ENCODE measurements around the gene GSAP.

The GSAP gene

DNA sequence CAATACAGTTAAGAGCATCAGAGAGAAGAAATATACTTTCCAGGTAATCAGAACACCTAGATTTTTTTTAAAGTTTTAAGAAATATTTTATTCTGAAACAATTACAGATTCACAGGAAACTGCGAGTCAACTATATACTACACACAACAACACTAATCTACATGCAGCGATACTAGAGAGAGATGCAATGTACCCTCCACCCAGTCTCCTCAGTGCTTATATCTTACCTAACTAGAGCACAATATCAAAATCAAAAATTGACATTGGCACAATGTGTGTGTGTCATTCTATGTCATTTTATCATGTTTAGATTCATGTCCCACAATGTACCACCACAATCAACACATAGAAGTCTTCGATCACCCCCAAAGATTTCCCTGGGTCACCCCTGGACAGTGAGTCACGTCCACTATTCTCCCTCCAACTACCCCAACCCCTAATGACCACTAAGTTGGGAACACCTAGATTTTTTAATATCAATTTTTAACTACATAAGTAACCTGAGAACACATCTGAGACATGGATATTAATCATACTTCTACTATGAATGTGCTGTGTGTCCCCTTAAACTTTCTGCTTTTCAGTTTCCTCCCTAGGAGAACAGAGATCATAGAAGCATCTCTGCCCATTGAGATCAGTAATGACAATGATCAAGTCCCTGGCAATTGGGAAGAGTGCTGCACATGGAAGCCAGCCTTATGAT is 86.5 kb downstream of the GSAP start:
- no peak for DNase-seq (ENCODE audit: low read depth in 2 of 2, low spot score in 1 of 2)

- DNase-seq (ENCODE audit: low read depth in 2 of 2, low spot score in 1 of 2), result no peak
Observed at GRCh38 chr7:77328669-77329068, 87.5 kb downstream of the GSAP start.

- no peak for DNase-seq (ENCODE audit: low read depth in 2 of 2, low spot score in 1 of 2)
Observed at GRCh38 chr7:77327932-77328628, 88.1 kb downstream of the GSAP start.

DNA sequence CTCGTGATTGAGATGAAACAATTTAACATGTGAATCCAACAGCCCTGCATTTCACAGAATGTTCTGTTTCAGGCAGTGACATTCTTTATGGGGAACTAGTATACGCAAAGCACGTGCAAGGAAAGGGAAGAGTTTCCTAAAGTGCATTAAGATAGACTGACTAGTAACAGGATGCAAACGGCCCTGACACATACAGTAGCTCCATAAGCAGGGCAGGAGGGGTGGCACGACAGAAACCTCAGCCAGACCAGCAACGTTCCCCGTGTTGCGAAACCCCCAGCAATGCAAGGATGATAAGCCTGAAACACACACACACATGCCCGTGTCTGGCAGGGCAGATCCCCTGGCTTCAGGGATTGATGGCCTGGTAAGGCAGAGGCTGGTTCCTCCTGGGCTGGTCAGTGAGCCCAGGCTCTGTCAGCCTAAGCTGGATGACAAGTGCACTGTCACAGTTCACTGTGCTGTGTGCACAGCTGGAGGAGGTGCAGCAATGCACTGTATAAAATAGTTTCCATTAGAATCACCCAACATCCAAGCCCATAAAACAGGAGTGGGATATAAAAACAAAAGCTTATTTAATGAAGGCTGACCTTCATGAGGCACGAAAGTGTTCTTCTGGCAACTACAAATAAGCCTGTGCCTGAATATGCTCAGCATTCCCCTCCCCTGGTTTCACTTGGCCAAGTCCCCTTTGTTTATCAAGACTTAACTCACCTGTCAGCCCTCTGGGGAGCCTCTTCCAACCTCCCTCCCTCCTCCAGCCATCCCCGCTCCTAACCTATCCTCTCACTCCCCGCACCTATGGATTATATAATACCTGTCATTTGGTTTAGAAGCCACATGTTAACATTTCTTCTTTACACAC is 88.8 kb downstream of the GSAP start:
- no peak for DNase-seq (ENCODE audit: low read depth in 2 of 2, low spot score in 1 of 2)

- no peak for DNase-seq (ENCODE audit: low read depth in 2 of 2, low spot score in 1 of 2)
Observed at GRCh38 chr7:77326131-77326530, 90.0 kb downstream of the GSAP start.

DNA sequence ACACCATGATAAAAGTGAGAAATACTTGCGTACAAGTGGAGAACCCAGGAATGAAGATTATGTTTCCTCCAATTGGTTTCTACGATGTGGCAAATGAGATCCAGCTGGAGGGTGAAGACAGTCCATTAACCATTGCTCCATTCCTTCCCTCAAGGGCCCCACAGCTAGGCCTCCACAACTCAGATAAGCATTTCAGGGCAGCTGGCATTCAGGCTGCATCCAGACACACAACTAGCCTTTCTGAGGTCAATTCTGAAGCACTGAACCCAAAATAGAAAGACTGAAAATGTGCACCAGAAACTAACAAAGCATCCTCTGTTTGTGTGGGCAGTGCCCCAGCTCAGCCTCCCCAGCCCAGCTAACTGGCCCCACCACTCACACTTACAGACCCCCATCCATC is 94.8 kb downstream of the GSAP start:
- DNase-seq (ENCODE audit: low read depth in 2 of 2, low spot score in 1 of 2), result no peak

GRCh38 chr7:77320714-77321113 is 95.4 kb downstream of the GSAP start:
- no peak for DNase-seq (ENCODE audit: low read depth in 2 of 2, low spot score in 1 of 2)

GRCh38 chr7:77320137-77320536 is 96.0 kb downstream of the GSAP start:
- DNase-seq (ENCODE audit: low read depth in 2 of 2, low spot score in 1 of 2), result no peak

DNA sequence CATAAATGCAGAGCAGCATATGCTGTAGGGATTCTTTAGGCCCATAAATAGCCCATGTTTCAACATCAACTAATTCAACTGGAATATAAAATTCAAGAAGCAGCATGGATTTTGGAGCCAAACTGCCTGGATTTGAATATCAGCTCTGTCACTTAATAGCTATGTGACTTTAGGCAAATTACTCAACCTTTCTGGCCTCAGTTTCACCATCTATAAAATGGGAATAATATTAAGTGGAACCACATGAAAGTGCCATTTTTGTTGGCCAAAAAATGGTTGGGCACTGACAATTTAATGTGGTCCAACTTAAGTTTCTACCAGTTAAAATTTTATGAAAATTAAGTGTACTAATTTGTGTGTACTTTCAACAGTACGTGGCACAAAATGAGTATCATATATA is 98.1 kb downstream of the GSAP start:
- DNase-seq (ENCODE audit: low read depth in 2 of 2, low spot score in 1 of 2), result no peak

- DNase-seq (ENCODE audit: low read depth in 2 of 2, low spot score in 1 of 2), result no peak
Observed at GRCh38 chr7:77316219-77316978, 99.8 kb downstream of the GSAP start.

- no peak for DNase-seq (ENCODE audit: low read depth in 2 of 2, low spot score in 1 of 2)
Observed at GRCh38 chr7:77315182-77315591, 101.0 kb downstream of the GSAP start.

DNA sequence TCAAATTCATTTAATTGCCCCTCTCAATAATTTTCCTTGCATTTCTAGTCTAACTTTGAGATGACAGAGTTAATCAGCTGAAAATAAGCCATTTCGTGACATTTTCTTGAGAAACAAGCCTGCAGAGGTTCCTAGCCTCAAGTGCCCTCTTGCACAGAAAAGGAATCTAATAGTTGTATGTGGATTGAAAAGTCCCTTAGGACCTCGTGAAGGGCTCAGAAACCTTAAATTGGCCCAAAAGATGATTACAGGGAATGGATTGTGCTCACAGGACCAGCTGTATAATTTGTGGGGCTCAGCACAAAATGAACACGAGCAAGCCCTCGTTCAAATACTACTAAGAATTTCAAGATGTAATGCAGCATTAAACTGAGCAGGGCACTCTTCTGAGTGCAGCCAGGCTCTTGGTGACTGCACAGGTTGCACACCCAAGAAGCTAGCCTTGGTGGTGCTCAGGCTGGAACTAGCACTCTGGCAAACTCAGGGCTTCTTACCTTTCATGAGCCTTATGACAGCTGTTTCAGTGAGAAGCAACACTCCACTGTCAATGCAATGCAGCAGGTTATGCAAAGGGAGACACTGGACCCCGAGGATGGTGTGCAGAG is 102.2 kb downstream of the GSAP start:
- no peak for DNase-seq (ENCODE audit: low read depth in 2 of 2, low spot score in 1 of 2)

DNA sequence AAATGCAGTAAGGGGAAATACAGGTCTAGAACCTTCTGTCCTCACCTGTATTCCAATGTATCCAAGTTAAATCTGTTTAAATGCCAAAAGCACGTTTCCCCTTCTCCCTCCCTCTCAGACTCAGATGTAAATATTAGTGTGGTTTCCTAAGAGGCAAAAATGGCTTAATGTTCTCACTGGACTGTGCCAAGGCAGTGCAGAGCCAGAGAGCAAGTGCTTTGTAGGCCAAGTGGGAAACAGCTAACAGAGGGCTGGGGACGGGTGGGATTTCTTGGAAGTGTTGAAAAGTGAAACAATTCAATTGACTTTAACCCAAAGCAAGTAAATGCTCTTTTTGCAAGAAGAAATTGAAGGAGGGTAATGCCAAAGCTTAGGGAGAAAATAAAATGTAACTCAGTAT is 103.1 kb downstream of the GSAP start:
- DNase-seq (ENCODE audit: low read depth in 2 of 2, low spot score in 1 of 2), result no peak

GRCh38 chr7:77310982-77311381 is 105.2 kb downstream of the GSAP start:
- no peak for DNase-seq (ENCODE audit: low read depth in 2 of 2, low spot score in 1 of 2)

DNA sequence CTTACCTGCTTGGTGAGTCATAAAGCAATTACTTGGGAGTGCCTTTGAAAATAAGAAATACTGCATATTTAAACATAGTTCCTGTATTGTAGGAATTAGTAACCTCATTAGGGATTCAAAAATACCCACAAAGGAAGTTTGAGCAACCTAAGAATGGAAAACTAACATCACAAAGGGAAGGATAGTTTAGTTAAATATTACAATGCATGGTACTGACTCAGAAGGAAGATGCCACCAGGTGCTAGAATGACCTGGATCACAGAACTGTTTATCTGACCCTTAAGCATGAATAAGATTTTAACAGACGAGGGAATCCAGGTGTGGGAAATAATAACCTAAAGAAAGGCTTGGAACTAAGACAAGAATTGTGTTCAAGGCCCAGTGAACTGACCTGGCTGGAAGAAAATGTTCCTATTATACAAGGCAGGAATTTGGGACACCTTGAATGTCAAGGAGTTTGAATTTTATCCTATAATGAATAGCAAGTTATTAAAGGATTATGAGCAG is 106.4 kb downstream of the GSAP start:
- DNase-seq (ENCODE audit: low read depth in 2 of 2, low spot score in 1 of 2), result no peak

GRCh38 chr7:77308792-77309191 is 107.4 kb downstream of the GSAP start:
- DNase-seq (ENCODE audit: low read depth in 2 of 2, low spot score in 1 of 2), result no peak

DNA sequence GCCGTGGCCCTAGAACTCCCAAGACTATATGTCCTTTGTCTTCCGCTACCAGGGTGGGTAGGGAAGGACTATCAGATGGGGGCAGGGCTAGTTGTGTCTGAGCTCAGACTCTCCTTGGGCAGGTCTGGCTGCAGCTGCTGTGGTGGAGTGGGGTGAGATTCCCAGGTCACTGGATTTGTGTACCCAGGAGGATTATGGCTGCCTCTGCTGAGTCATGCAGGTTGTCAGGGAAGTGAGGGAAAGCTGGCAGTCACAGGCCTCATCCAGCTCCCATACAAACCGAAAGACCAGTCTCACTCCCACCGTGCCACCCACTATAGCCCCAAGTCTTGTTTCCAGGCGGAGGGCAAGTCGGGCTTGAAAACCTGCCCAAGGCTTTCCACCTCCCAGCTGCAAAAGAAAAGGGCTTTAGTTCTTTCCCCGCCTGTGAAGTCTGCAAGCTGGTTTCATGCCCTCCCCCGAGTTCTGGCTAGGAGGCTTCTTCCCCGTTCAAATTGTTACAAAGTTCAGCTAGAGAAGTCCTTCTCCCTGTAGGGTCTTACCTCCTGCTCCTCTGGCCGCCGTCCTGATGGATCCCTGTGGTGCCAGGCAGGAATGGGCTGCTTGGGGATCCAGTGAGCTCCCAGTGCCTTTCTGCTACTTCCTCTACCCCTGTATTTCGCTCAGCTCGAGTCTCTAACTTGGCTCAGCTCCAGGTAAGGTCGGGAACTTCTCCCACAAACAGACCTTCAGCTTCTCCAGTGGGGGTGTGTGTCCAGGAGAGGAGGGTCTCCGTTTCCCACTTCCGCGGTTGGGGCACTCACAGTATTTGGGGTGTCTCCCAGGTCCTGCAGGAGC is 109.7 kb downstream of the GSAP start:
- no peak for DNase-seq (ENCODE audit: low read depth in 2 of 2, low spot score in 1 of 2)

DNA sequence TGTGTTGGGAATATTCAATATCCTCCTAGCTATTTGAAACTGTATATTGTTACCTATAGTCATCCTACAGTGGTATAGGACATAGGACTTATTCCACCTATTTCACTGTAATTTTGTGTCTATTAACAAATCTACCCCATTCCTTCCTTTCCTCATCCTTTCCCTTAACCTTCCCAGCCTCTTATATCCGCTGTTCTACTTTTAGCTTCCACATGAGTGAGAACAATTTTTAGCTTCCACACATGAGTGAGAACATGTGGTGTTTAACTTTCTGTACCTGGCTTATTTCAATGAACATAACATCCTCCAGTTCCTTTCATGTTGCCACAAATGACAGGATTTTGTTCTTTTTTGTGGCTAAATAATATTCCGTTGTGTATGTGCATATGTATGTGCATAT is 120.6 kb downstream of the GSAP start:
- DNase-seq (ENCODE audit: low read depth in 2 of 2, low spot score in 1 of 2), result no peak

GRCh38 chr7:77293046-77293445 is 123.1 kb downstream of the GSAP start:
- DNase-seq (ENCODE audit: low read depth in 2 of 2, low spot score in 1 of 2), result no peak

GRCh38 chr7:77290425-77290824 is 125.7 kb downstream of the GSAP start:
- DNase-seq (ENCODE audit: low read depth in 2 of 2, low spot score in 1 of 2), result no peak
